HepG2 (cell line): ENCODE results near the gene CCDC7. TPM values are rescaled to one million over a fixed set of nuclear protein-coding genes. Genes with fewer than 3 reads are reported as not detected.

ENCODE experiments used
- ATAC-seq: fragments of 200-7000 bp; cut with Tn5 transposase; 3 replicates; pipeline ENCODE4 v1.9.1; 2020; ENCODE audit warnings: mild to moderate bottlenecking, moderate library complexity
- BruUV-seq: library from RNA; stranded (reverse); fragments of 400-500 nt; replicated peaks from 2 replicates; lab custom pipeline; 2021; lab: Mats Ljungman, UMichigan
- CTCF ChIA-PET: fragments of 300-600 bp; formaldehyde crosslinking; extraction: SDS; loops from one replicate; lab custom pipeline; 2021; ENCODE audit warnings: low total read pairs, inconsistent platforms, low intra/inter-chr PET ratio; lab: Yijun Ruan, JAX
- POLR2A ChIA-PET: fragments of 350-600 bp; sonication (Branson Sonifier 250); formaldehyde crosslinking; loops from one replicate; lab custom pipeline; 2020; ENCODE audit warnings: antibody characterized with exemption, inconsistent platforms; lab: Yijun Ruan, JAX
- DNase-seq: peaks from one replicate; pipeline ENCODE4 v3.0.0-alpha.2; 2015; ENCODE audit warnings: low spot score
- FAIRE-seq: peaks from 3 replicates; lab custom pipeline; 2011; peaks lifted over from hg19 to GRCh38; lab: Jason Lieb, UNC
- H2AFZ ChIP-seq: one replicate; pipeline ENCODE4 v1.6.1; 2011; ENCODE audit warnings: low read length, inconsistent platforms
- H3K27ac ChIP-seq: fragments of 300-600 bp; 3 replicates; pipeline ENCODE4 v1.8.0; 2011; ENCODE audit warnings: mixed run types, mild to moderate bottlenecking, mixed read lengths, low read length, inconsistent platforms; ENCODE audit not compliant: insufficient read depth; ENCODE audit errors: extremely low read length
- H3K27me3 ChIP-seq, 2 experiments: fragments of 200-600 bp in 1 of 2; 2 replicates in 1 of 2; 3 replicates in 1 of 2; pipeline versions ENCODE4 v1.6.0 to v1.8.0; 2011; ENCODE audit warnings: low read length in 2 of 2, mild to moderate bottlenecking in 2 of 2, moderate library complexity in 2 of 2, inconsistent platforms in 1 of 2; ENCODE audit not compliant: insufficient read depth in 2 of 2, control insufficient read depth in 1 of 2
- H3K36me3 ChIP-seq, 2 experiments: fragments of 200-600 bp in 1 of 2; replicated peaks in 1 of 2; 2 replicates in 1 of 2; 3 replicates in 1 of 2; pipeline versions ENCODE4 v1.5.1 to v1.8.0; 2011; ENCODE audit warnings: low read length in 2 of 2, inconsistent platforms in 1 of 2; ENCODE audit not compliant: insufficient read depth in 2 of 2, control insufficient read depth in 1 of 2
- H3K4me1 ChIP-seq: 2 replicates; pipeline ENCODE4 v1.5.1; 2012; ENCODE audit warnings: low read length, inconsistent platforms; ENCODE audit not compliant: insufficient read depth
- H3K4me2 ChIP-seq: 2 replicates; pipeline ENCODE4 v1.6.0; 2011; ENCODE audit warnings: low read depth, low read length, inconsistent platforms
- H3K4me3 ChIP-seq, 3 experiments: fragments of 200-600 bp in 1 of 3; sonication (generic), shearing (Covaris generic) in 1 of 3; replicated peaks in 1 of 3; 2 replicates each; pipeline ENCODE4 v1.5.1; 2011 to 2016; ENCODE audit warnings: low read length in 3 of 3, inconsistent platforms in 2 of 3, low read depth in 2 of 3, mild to moderate bottlenecking in 2 of 3, control low read depth in 1 of 3, mixed read lengths in 1 of 3; ENCODE audit not compliant: insufficient read depth in 1 of 3
- H3K79me2 ChIP-seq: one replicate; pipeline ENCODE4 v1.6.1; 2011; ENCODE audit warnings: low read length, inconsistent platforms; ENCODE audit not compliant: insufficient read depth
- H3K9ac ChIP-seq: 2 replicates; pipeline ENCODE4 v1.6.0; 2011; ENCODE audit warnings: mild to moderate bottlenecking, low read depth, low read length, inconsistent platforms; ENCODE audit not compliant: insufficient read depth
- H3K9me3 ChIP-seq: 2 replicates; pipeline ENCODE4 v1.5.1; 2012; ENCODE audit warnings: mild to moderate bottlenecking, low read length
- H4K20me1 ChIP-seq: 2 replicates; pipeline ENCODE4 v1.6.0; 2011; ENCODE audit warnings: inconsistent platforms, mild to moderate bottlenecking, low read length, moderate library complexity; ENCODE audit not compliant: insufficient read depth
- ARNT ChIP-seq: fragments of 450-650 bp; IDR thresholded peaks from 2 replicates; pipeline ENCODE4 v1.6.1; 2017
- ATAD3A ChIP-seq: sonication (generic); formaldehyde crosslinking; IDR thresholded peaks from 2 replicates; pipeline ENCODE4 v1.4.0; 2020; ENCODE audit warnings: missing genetic modification reagents
- CBX5 ChIP-seq: sonication (generic); formaldehyde crosslinking; IDR thresholded peaks from 2 replicates; pipeline ENCODE4 v1.4.0; 2020; ENCODE audit warnings: missing genetic modification reagents, borderline replicate concordance
- DMAP1 ChIP-seq: IDR thresholded peaks from 2 replicates; pipeline ENCODE4 v1.6.1; 2016
- HCFC1 ChIP-seq: fragments of 150-350 bp; IDR thresholded peaks from 2 replicates; pipeline ENCODE4 v1.6.1; 2014; ENCODE audit warnings: low read depth, low read length
- KDM4B ChIP-seq: sonication (generic); formaldehyde crosslinking; IDR thresholded peaks from 2 replicates; pipeline ENCODE4 v1.4.0; 2020; ENCODE audit warnings: missing genetic modification reagents
- MATR3 ChIP-seq: sonication (generic); formaldehyde crosslinking; IDR thresholded peaks from 2 replicates; pipeline ENCODE4 v1.4.0; 2020; ENCODE audit warnings: missing genetic modification reagents
- MTA1 ChIP-seq: sonication (generic); formaldehyde crosslinking; IDR thresholded peaks from 2 replicates; pipeline ENCODE4 v1.4.0; 2020; ENCODE audit warnings: missing genetic modification reagents, mild to moderate bottlenecking, borderline replicate concordance
- NR3C1 ChIP-seq: sonication (generic); formaldehyde crosslinking; IDR thresholded peaks from 2 replicates; pipeline ENCODE4 v1.4.0; 2020; ENCODE audit warnings: missing genetic modification reagents
- RBAK ChIP-seq: sonication (generic); formaldehyde crosslinking; IDR thresholded peaks from 2 replicates; pipeline ENCODE4 v1.5.1; 2020; ENCODE audit warnings: mild to moderate bottlenecking, missing genetic modification reagents
- RBFOX2 ChIP-seq: fragments of 200-400 bp; formaldehyde crosslinking; IDR thresholded peaks from 2 replicates; pipeline ENCODE4 v1.6.1; 2017; ENCODE audit warnings: low read depth, mild to moderate bottlenecking, low read length
- STAT5B ChIP-seq: sonication (generic); formaldehyde crosslinking; IDR thresholded peaks from 2 replicates; pipeline ENCODE4 v1.4.0; 2020; ENCODE audit warnings: missing genetic modification reagents
- U2AF2 ChIP-seq: fragments of 200-400 bp; formaldehyde crosslinking; IDR thresholded peaks from 2 replicates; pipeline ENCODE4 v1.6.1; 2017; ENCODE audit warnings: low read depth, mild to moderate bottlenecking, low read length
- ZNF18 ChIP-seq: sonication (generic); formaldehyde crosslinking; IDR thresholded peaks from 2 replicates; pipeline ENCODE4 v1.8.0; 2022; ENCODE audit warnings: mild to moderate bottlenecking, missing genetic modification reagents; ENCODE audit not compliant: insufficient replicate concordance
- ZNF276 ChIP-seq: sonication (generic); formaldehyde crosslinking; IDR thresholded peaks from 2 replicates; pipeline ENCODE4 v1.4.0; 2020; ENCODE audit warnings: mild to moderate bottlenecking, low read depth, missing genetic modification reagents
- ZNF3 ChIP-seq: IDR thresholded peaks from 2 replicates; pipeline ENCODE4 v1.7.0; 2017; ENCODE audit warnings: inconsistent platforms
- ZNF552 ChIP-seq: sonication (generic); formaldehyde crosslinking; IDR thresholded peaks from 2 replicates; pipeline ENCODE4 v1.9.0; 2022; ENCODE audit warnings: missing genetic modification reagents, mild to moderate bottlenecking, borderline replicate concordance
- ZNF569 ChIP-seq: sonication (generic); formaldehyde crosslinking; IDR thresholded peaks from 2 replicates; pipeline ENCODE4 v1.5.0; 2020; ENCODE audit warnings: mild to moderate bottlenecking, missing genetic modification reagents, moderate library complexity, borderline replicate concordance
- WGBS: methylation state at CpG from one replicate; pipeline ENCODE4 v1.1.6; 2017; ENCODE audit warnings: low lambda C conversion rate; 5-methylcytosine and 5-hydroxymethylcytosine counted together
- in situ Hi-C: cut with HindIII; loops from 2 replicates; pipeline ENCODE4 v1.10.0; 2017; ENCODE audit warnings: low pct_unique_long_range_greater_than_20kb; ENCODE audit not compliant: extremely low pct_ligation_motif_present
- intact Hi-C: fragments of 100-400 bp; cut with micrococcal nuclease; formaldehyde crosslinking; loops from one replicate; pipeline ENCODE4 v1.10.0; 2022; ENCODE audit not compliant: unreplicated experiment
- polyA plus RNA-seq, 8 experiments: library from polyadenylated mRNA; depleted of rRNA in 3 of 8; stranded (reverse) in 7 of 8; unstranded in 1 of 8; fragments of >200 nt; fragmentation: Illumina TruSeq in 4 of 8; extraction: Trizol in 4 of 8; gene quantifications; 2 replicates each; pipeline versions ENCODE4 v1.2.1 to v1.2.3, GENCODE V29; 2011 to 2016; ENCODE audit warnings: low read depth in 4 of 8, missing spikeins in 1 of 8, mixed read lengths in 1 of 8; ENCODE audit not compliant: insufficient read depth in 1 of 8
- total RNA-seq, 5 experiments: library from RNA; depleted of rRNA; stranded (reverse); fragments of >200 nt; fragmentation: Illumina TruSeq; extraction: Trizol; gene quantifications; 2 replicates each; pipeline ENCODE4 v1.2.3, GENCODE V29; 2016; ENCODE audit warnings: low read depth in 1 of 5
- TF ChIP-seq, protein P1 (sequence below): sonication (generic); formaldehyde crosslinking; IDR thresholded peaks from 2 replicates; pipeline ENCODE4 v1.4.0; 2020; ENCODE audit warnings: mild to moderate bottlenecking, missing genetic modification reagents

The CCDC7 gene
- total and polyA plus RNA-seq, 2 of the 13 experiments (the other 11 are each of a cell fraction or from before 2014, with no cell fraction given), result 0.40 to 1.8 TPM

DNA sequence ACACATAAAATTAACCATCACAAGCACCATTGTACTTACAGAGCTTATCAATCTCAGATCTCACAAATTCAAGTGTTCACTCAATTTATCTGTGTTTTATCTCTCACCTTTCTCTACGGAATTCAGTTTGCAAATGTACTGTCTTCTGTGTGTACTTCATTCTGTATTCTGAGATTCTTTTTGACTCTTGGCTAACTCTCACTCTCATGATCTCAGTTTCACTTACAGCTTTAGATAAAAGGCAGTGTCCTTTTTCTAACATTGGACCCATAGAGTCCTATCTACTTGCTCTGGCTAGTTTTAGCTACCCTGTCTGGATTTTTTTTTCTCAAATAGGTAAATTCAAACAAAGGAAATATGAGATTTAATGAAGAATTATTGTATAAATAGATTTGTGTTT is 176.0 kb downstream of the CCDC7 start:
- intact Hi-C loops (no loop called here), in situ Hi-C loops (no loop called here)
- H4K20me1 ChIP-seq, result no peaks in the 10 kb centered on the region
- no peak overlapping the region for H3K4me2 ChIP-seq
- POLR2A ChIA-PET, result no interaction called here
- H3K4me3 ChIP-seq, result no peak overlapping the region
- CTCF ChIA-PET, result no interaction called here
- H3K9ac ChIP-seq, result no peak overlapping the region
- no peak for FAIRE-seq
- no peaks in the 10 kb centered on the region for H3K27me3 ChIP-seq
- no peak for DNase-seq
- peaks cover 4% of the 10 kb centered on the region; the same call in 1 of the 2 replicates for H3K9me3 ChIP-seq
- 2% methylated on average over 1 of the region's 1 CpG for WGBS
- ATAC-seq, result no peak
- no peaks in the 10 kb centered on the region for H3K36me3 ChIP-seq
- TF ChIP-seq MATR3 (no peak), ATAD3A (CRISPR knock-in tag) (no peak), RBFOX2 (no peak), ARNT (no peak), ZNF3 (CRISPR knock-in tag) (no peak), ZNF276 (CRISPR knock-in tag) (no peak), CBX5 (no peak), RBAK (CRISPR knock-in tag) (no peak), ZNF18 (CRISPR knock-in tag) (no peak), NR3C1 (CRISPR knock-in tag) (no peak), KDM4B (no peak), DMAP1 (CRISPR knock-in tag) (no peak), MTA1 (CRISPR knock-in tag) (no peak), ZNF552 (CRISPR knock-in tag) (no peak), U2AF2 (no peak), ZNF569 (no peak), STAT5B (CRISPR knock-in tag) (no peak), HCFC1 (no peak)
- TF ChIP-seq, protein P1, sequence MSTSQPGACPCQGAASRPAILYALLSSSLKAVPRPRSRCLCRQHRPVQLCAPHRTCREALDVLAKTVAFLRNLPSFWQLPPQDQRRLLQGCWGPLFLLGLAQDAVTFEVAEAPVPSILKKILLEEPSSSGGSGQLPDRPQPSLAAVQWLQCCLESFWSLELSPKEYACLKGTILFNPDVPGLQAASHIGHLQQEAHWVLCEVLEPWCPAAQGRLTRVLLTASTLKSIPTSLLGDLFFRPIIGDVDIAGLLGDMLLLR (CRISPR knock-in tag), result no peak
- TF ChIP-seq, all 625 proteins: peak for 0
- BruUV-seq, result no TSS peak
- H2AFZ ChIP-seq, result no peak overlapping the region
- H3K27ac ChIP-seq, result no peak overlapping the region
- H3K4me1 ChIP-seq, result no peaks in the 10 kb centered on the region
- no peaks in the 10 kb centered on the region for H3K79me2 ChIP-seq
